ENCODE data around the gene JMJD1C. TPM values are rescaled to one million over a fixed set of nuclear protein-coding genes. Genes with fewer than 3 reads are reported as not detected.

Gene JMJD1C
- total and polyA plus RNA-seq, 2 donors (not counting 3 experiments of a cell fraction or from before 2014, with no cell fraction given): 32.1 to 97.1 TPM

- no peak for TF ChIP-seq CTCF (IDR thresholded peaks at IDR 0.05; ENCODE audit: extremely low read depth in 1 of 2, insufficient read depth in 1 of 2, low read depth in 1 of 2, low read length in 2 of 2)
- no peak for TF ChIP-seq FOS (IDR thresholded peaks at IDR 0.05; ENCODE audit: borderline replicate concordance, insufficient read depth, low read length)
- no peak for TF ChIP-seq GATA2 (IDR thresholded peaks at IDR 0.05; ENCODE audit: insufficient read depth, insufficient read length, low read depth, low read length)
- no peak for TF ChIP-seq MAX (IDR thresholded peaks at IDR 0.05; ENCODE audit: insufficient read depth, insufficient read length)
- no peak for TF ChIP-seq POLR2AphosphoS5 (IDR thresholded peaks at IDR 0.05; ENCODE audit: insufficient read depth, low read depth, low read length)
- TF ChIP-seq MYC (IDR thresholded peaks at IDR 0.05; ENCODE audit: low read depth, low read length): no peak
- TF ChIP-seq POLR2A (IDR thresholded peaks at IDR 0.05; ENCODE audit: low read depth, low read length): no peak
- no peak for TF ChIP-seq EZH2 (IDR thresholded peaks at IDR 0.05; ENCODE audit: borderline replicate concordance, low read depth, low read length, severe bottlenecking)
- TF ChIP-seq JUN (IDR thresholded peaks at IDR 0.05; ENCODE audit: borderline replicate concordance, insufficient read depth, insufficient read length, low read depth): no peak
- peaks cover 6% of the 10 kb centered on the region for H4K20me1 ChIP-seq (replicated peaks; ENCODE audit: control insufficient read depth, extremely low read depth, insufficient read depth, low read length)
These were observed 246.0 kb downstream of the JMJD1C start for GRCh38 chr10:63219749-63220148.

More at GRCh38 chr10:63219749-63220148, 246.0 kb downstream of the JMJD1C start:
- Histone ChIP-seq H3K9me3 (replicated peaks; ENCODE audit: control insufficient read depth, insufficient read depth, low read length) (no peaks in the 10 kb centered on the region), H3K36me3 (ENCODE audit: control insufficient read depth in 2 of 2, extremely low read depth in 1 of 2, insufficient read depth in 2 of 2, low read length in 2 of 2) (peaks cover 0 to 3% of the 10 kb centered on the region in 2 experiments), H3K9ac (replicated peaks; ENCODE audit: extremely low read depth, insufficient read depth, low read length) (no peak overlapping the region), H3K27ac (ENCODE audit: insufficient read depth, low read depth, low read length) (no peak overlapping the region), H3K9me1 (replicated peaks; ENCODE audit: control insufficient read depth, extremely low read depth, insufficient read depth, low read length) (no peaks in the 10 kb centered on the region), H3K79me2 (ENCODE audit: control insufficient read depth, insufficient read depth, low read length) (peaks cover 75% of the 10 kb centered on the region), H3K4me2 (ENCODE audit: insufficient read depth, low read length) (no peak overlapping the region), H2AFZ (ENCODE audit: low read depth, low read length) (no peak overlapping the region), H3K4me3 (replicated peaks in 1 of 3; ENCODE audit: insufficient read depth in 1 of 3, low read depth in 1 of 3, low read length in 3 of 3) (no peak overlapping the region), H3K4me1 (ENCODE audit: control insufficient read depth, extremely low read depth, insufficient read depth, low read length) (peaks cover 4% of the 10 kb centered on the region), H3K27me3 (ENCODE audit: control insufficient read depth in 2 of 2, insufficient read depth in 2 of 2, low read length in 2 of 2) (no peaks in the 10 kb centered on the region)
- FAIRE-seq: no peak
- DNase-seq (ENCODE audit: low read depth, low spot score): no peak
- ChIA-PET POLR2A (interaction anchor here (0.5 kb wide), 1 partner anchor 9 kb away, joined by 3 read pairs; no protein-coding TSS in a partner anchor), CTCF (interaction anchor here (1.0 to 6.4 kb wide), 3 partner anchors 8 to 501 kb away, joined by 3 to 64 read pairs (median 5); no protein-coding TSS in a partner anchor)
- no TSS peak for BruUV-seq (replicated peaks)
- intact Hi-C loops (cut with micrococcal nuclease) (loop anchor here (5.0 kb wide), 1 partner anchor 158 kb away; no protein-coding TSS in a partner anchor), dilution Hi-C loops (cut with MboI; ENCODE audit: extremely low pct_ligation_motif_present, low sequenced_read_pairs) (loop anchor here (25.0 kb wide), 1 partner anchor 493 kb away; no protein-coding TSS in a partner anchor)

Measured in endothelial cell of umbilical vein (primary cell).